DOHH2 (cell line): ENCODE data around the gene TACR1.

Source experiments
- CTCF ChIP-seq: fragments of 200-600 bp; sonication (generic); IDR thresholded peaks from one replicate; pipeline ENCODE4 v1.5.1; 2014; ENCODE audit warnings: antibody characterized with exemption, mild to moderate bottlenecking, low read depth, low read length; ENCODE audit not compliant: poor library complexity, severe bottlenecking
- EZH2phosphoT487 ChIP-seq: fragments of 200-600 bp; sonication (generic); IDR thresholded peaks from 2 replicates; pipeline ENCODE4 v1.6.1; 2017; ENCODE audit warnings: borderline replicate concordance, mild to moderate bottlenecking, antibody characterized with exemption, low read length, moderate library complexity, mixed read lengths

- TF ChIP-seq EZH2phosphoT487 = no peak
- TF ChIP-seq CTCF = no peak
Measured at GRCh38 chr2:75068546-75068945, 130.8 kb downstream of the TACR1 start.
